KMS-11 (cell line): ENCODE data around the gene XCL1.

Source experiments
- H2AFZ ChIP-seq: fragments of 200-600 bp; sonication (generic); 2 replicates; pipeline ENCODE4 v1.6.1; 2016; ENCODE audit warnings: antibody characterized with exemption, mixed run types, low read depth
- H3K27ac ChIP-seq: fragments of 200-600 bp; sonication (generic); 2 replicates; pipeline ENCODE4 v1.6.1; 2016; ENCODE audit warnings: mild to moderate bottlenecking, mixed run types
- H3K27me3 ChIP-seq: fragments of 200-600 bp; sonication (generic); 2 replicates; pipeline ENCODE4 v1.6.1; 2017; ENCODE audit warnings: mild to moderate bottlenecking, low read depth, mixed run types, moderate library complexity; ENCODE audit not compliant: insufficient read depth
- H3K36me3 ChIP-seq: fragments of 200-600 bp; sonication (generic); 2 replicates; pipeline ENCODE4 v1.6.1; 2017; ENCODE audit warnings: mild to moderate bottlenecking, mixed run types; ENCODE audit not compliant: insufficient read depth
- H3K4me1 ChIP-seq: fragments of 200-600 bp; sonication (generic); 2 replicates; pipeline ENCODE4 v1.6.1; 2016; ENCODE audit warnings: mild to moderate bottlenecking, low read depth, mixed run types; ENCODE audit not compliant: poor library complexity, severe bottlenecking
- H3K4me2 ChIP-seq: fragments of 200-600 bp; sonication (generic); 2 replicates; pipeline ENCODE4 v1.7.0; 2016; ENCODE audit warnings: mild to moderate bottlenecking, mixed run types
- H3K4me3 ChIP-seq: fragments of 200-600 bp; sonication (generic); IDR thresholded peaks from 2 replicates; pipeline ENCODE4 v1.6.1; 2017; ENCODE audit warnings: low read depth, low read length, mixed read lengths; ENCODE audit not compliant: insufficient read depth
- H3K79me2 ChIP-seq: fragments of 200-600 bp; sonication (generic); 2 replicates; pipeline ENCODE4 v1.6.1; 2016; ENCODE audit warnings: low read depth, mixed run types; ENCODE audit not compliant: insufficient read depth
- H3K9ac ChIP-seq: fragments of 200-600 bp; sonication (generic); 2 replicates; pipeline ENCODE4 v1.6.1; 2016; ENCODE audit warnings: mild to moderate bottlenecking, mixed run types
- H4K20me1 ChIP-seq: fragments of 200-600 bp; sonication (generic); 2 replicates; pipeline ENCODE4 v1.6.1; 2016; ENCODE audit warnings: mild to moderate bottlenecking, mixed run types; ENCODE audit not compliant: insufficient read depth
- CTCF ChIP-seq: fragments of 200-600 bp; sonication (generic); conservative IDR thresholded peaks from 2 replicates; pipeline ENCODE4 v1.6.1; 2017; ENCODE audit warnings: low read depth, mild to moderate bottlenecking, antibody characterized with exemption, low read length, moderate library complexity, mixed read lengths

Gene XCL1

DNA sequence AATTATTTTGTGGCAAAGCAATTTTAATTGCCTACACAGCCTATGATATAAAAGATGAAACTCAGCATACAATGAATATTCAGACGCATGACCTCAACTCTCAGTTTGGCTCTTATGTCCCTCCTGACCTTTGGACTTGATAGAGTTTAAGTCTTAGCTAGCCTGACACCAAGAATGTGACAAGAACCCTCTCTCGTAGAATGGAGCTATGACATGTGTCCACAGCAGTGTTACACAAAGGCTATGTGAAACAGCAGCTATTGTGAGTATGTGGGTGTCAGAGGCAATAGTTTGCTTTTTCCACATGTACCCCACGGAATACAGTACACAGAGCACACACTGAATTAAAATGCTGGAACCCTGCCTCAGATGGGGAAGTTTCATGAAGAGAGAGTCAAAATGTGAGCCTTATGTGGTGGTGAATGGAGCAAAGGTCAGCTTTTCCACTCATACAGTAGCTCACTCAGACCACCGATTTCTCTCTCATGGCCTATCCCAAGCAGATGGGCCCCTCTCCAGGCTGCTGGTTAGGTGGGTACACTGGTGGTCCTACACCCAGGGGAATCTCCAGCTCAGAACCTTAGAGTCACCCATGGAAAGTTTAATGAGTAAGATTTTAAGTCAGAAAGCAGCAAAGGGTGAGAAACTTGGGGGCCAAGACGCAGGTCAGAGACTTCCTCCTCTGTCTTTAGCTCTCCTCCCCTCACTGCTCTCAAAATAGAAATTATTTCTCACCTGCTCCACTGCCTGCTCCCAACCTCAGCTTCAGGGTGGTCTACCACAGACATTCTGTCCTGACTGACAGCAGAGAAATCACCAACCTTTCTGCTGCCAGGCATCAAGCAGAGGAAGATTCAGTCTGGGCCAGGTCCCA lies 22.5 kb upstream of the XCL1 start:
- no peak overlapping the region for H3K4me3 ChIP-seq
- TF ChIP-seq CTCF, result no peak
- no peaks in the 10 kb centered on the region for H3K79me2 ChIP-seq
- no peak overlapping the region for H3K27ac ChIP-seq
- H3K4me2 ChIP-seq, result no peak overlapping the region
- H2AFZ ChIP-seq, result no peak overlapping the region
- H3K36me3 ChIP-seq, result no peaks in the 10 kb centered on the region
- H3K4me1 ChIP-seq, result no peaks in the 10 kb centered on the region
- H3K9ac ChIP-seq, result no peak overlapping the region
- no peaks in the 10 kb centered on the region for H4K20me1 ChIP-seq
- 0 out of 2 replicates have a peak, but pooled peaks cover 2% of the 10 kb centered on the region for H3K27me3 ChIP-seq

DNA sequence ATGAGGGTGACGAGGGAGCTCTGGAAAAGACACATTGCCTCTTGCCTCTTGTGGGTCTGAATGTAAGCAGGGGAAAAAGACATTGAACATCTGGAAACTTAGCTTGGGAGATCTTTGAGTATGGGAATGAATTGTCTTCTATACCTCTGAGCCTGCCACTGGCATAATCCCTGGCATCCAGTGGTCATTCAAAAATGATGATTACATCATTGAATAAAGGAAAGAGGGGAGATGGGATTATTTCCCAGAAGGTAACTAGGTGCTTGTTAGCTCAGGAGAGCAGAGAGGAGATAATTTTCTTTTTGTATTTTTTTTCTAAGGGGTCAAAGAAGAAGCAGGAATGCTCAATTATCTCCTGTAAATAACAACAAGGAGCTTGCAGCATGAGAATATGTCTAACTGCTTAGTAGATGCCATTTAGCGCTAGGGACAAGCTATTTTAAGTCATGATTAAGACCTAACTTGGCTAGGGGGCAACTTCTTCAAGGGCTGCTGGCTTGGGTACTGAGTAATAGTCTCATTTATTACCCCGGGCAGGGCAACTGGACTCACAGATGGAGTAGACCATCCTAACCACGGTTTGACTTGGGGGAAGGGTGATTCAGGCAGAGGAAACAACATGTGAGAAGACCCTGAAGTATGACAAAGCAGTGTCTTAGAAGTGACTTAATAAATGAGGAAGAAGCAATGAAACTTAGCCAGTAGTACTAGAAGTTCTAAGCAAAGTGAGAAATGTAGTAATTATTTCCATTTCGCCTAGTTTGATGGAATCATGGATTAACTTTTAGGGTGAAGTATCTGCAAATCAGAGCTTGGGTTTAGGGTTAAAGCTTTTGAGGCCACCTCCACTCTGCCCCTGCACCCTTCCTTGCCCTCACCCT lies 21.6 kb upstream of the XCL1 start:
- Histone ChIP-seq H3K4me1 (no peaks in the 10 kb centered on the region), H3K9ac (no peak overlapping the region), H3K27ac (no peak overlapping the region)

GRCh38 chr1:168555508-168556046 lies 20.8 kb upstream of the XCL1 start:
- Histone ChIP-seq H3K4me3 (no peak overlapping the region), H2AFZ (no peak overlapping the region), H3K79me2 (no peaks in the 10 kb centered on the region), H3K27me3 (0 out of 2 replicates have a peak, but pooled peaks cover 2% of the 10 kb centered on the region), H3K4me1 (no peaks in the 10 kb centered on the region), H4K20me1 (no peaks in the 10 kb centered on the region), H3K36me3 (no peaks in the 10 kb centered on the region), H3K9ac (no peak overlapping the region), H3K4me2 (no peak overlapping the region), H3K27ac (no peak overlapping the region)
- TF ChIP-seq CTCF, result no peak

More for the DNA sequence above, 21.6 kb upstream of the XCL1 start:
- TF ChIP-seq CTCF, result no peak
- Histone ChIP-seq H4K20me1 (no peaks in the 10 kb centered on the region), H3K4me3 (no peak overlapping the region), H3K36me3 (no peaks in the 10 kb centered on the region), H2AFZ (no peak overlapping the region), H3K4me2 (no peak overlapping the region), H3K27me3 (0 out of 2 replicates have a peak, but pooled peaks cover 2% of the 10 kb centered on the region), H3K79me2 (no peaks in the 10 kb centered on the region)

GRCh38 chr1:168556647-168557046 lies 19.8 kb upstream of the XCL1 start:
- H4K20me1 ChIP-seq, result no peaks in the 10 kb centered on the region
- H3K79me2 ChIP-seq, result no peaks in the 10 kb centered on the region
- no peak overlapping the region for H2AFZ ChIP-seq
- no peak for TF ChIP-seq CTCF
- H3K27ac ChIP-seq, result no peak overlapping the region
- no peak overlapping the region for H3K4me2 ChIP-seq
- no peak overlapping the region for H3K4me3 ChIP-seq
- H3K4me1 ChIP-seq, result no peaks in the 10 kb centered on the region
- 0 out of 2 replicates have a peak, but pooled peaks cover 2% of the 10 kb centered on the region for H3K27me3 ChIP-seq
- H3K36me3 ChIP-seq, result no peaks in the 10 kb centered on the region
- no peak overlapping the region for H3K9ac ChIP-seq
